ENCODE results near the gene GALNT4.
A peak's percentile ranks its signal among the peaks of the same experiment; 100 is the strongest.

The GALNT4 gene

GRCh38 chr12:89524541-89525304 is at the start of gene GALNT4:
Gene GALNT4 (minus strand): TSS chr12:89524796. CDS start chr12:89524549, 247 bp downstream.
- peak; percentile 55 to 56 for DNase-seq (ENCODE audit: low spot score in 2 of 2)
- H3K4me3 Mint-ChIP-seq, result peak within 1 kb of the TSS; percentile 90
- no peaks in the 10 kb centered on the region for H3K27me3 Mint-ChIP-seq
- H3K36me3 Mint-ChIP-seq (ENCODE audit: insufficient read depth), result peaks cover 29% of the 10 kb centered on the region
- peaks cover 52% of the 10 kb centered on the region for H3K4me1 Mint-ChIP-seq
- H3K9me3 Mint-ChIP-seq, result no peaks in the 10 kb centered on the region
- ATAC-seq (replicated peaks; ENCODE audit: extremely low read depth, poor library complexity, severe bottlenecking), result peak; percentile 47
- peak within 1 kb of the TSS; percentile 90 for H3K27ac Mint-ChIP-seq (ENCODE audit: low read depth)

- Mint-ChIP-seq H3K4me1 (no peaks in the 10 kb centered on the region), H3K9me3 (no peaks in the 10 kb centered on the region), H3K27me3 (no peaks in the 10 kb centered on the region), H3K27ac (ENCODE audit: low read depth) (no peak overlapping the region), H3K4me3 (no peak overlapping the region), H3K36me3 (ENCODE audit: insufficient read depth) (peaks cover 4% of the 10 kb centered on the region)
- ATAC-seq (replicated peaks; ENCODE audit: extremely low read depth, poor library complexity, severe bottlenecking), result no peak
- DNase-seq (ENCODE audit: low spot score in 2 of 2), result no peak
These were observed 48.6 kb upstream of the GALNT4 start for GRCh38 chr12:89573051-89573810.

- no peak for DNase-seq (ENCODE audit: low spot score in 2 of 2)
These were observed 47.0 kb upstream of the GALNT4 start for GRCh38 chr12:89571491-89572195.

GRCh38 chr12:89568484-89568883 is 43.9 kb upstream of the GALNT4 start:
- Mint-ChIP-seq H3K9me3 (no peaks in the 10 kb centered on the region), H3K27ac (ENCODE audit: low read depth) (no peak overlapping the region), H3K36me3 (ENCODE audit: insufficient read depth) (peaks cover 4% of the 10 kb centered on the region), H3K4me1 (no peaks in the 10 kb centered on the region), H3K4me3 (no peak overlapping the region), H3K27me3 (no peaks in the 10 kb centered on the region)
- no peak for DNase-seq (ENCODE audit: low spot score in 2 of 2)
- ATAC-seq (replicated peaks; ENCODE audit: extremely low read depth, poor library complexity, severe bottlenecking), result no peak

More at GRCh38 chr12:89571491-89572195, 47.0 kb upstream of the GALNT4 start:
- Mint-ChIP-seq H3K27ac (ENCODE audit: low read depth) (no peak overlapping the region), H3K9me3 (no peaks in the 10 kb centered on the region), H3K4me3 (no peak overlapping the region), H3K27me3 (no peaks in the 10 kb centered on the region), H3K36me3 (ENCODE audit: insufficient read depth) (peaks cover 4% of the 10 kb centered on the region), H3K4me1 (no peaks in the 10 kb centered on the region)
- no peak for ATAC-seq (replicated peaks; ENCODE audit: extremely low read depth, poor library complexity, severe bottlenecking)

- peaks cover 3% of the 10 kb centered on the region for H3K4me1 Mint-ChIP-seq
- no peak overlapping the region for H3K27ac Mint-ChIP-seq (ENCODE audit: low read depth)
- peaks cover 4% of the 10 kb centered on the region for H3K36me3 Mint-ChIP-seq (ENCODE audit: insufficient read depth)
- no peak overlapping the region for H3K4me3 Mint-ChIP-seq
- H3K9me3 Mint-ChIP-seq, result no peaks in the 10 kb centered on the region
- no peak for DNase-seq (ENCODE audit: low spot score in 2 of 2)
- no peaks in the 10 kb centered on the region for H3K27me3 Mint-ChIP-seq
- ATAC-seq (replicated peaks; ENCODE audit: extremely low read depth, poor library complexity, severe bottlenecking), result no peak
These were observed 43.2 kb upstream of the GALNT4 start for GRCh38 chr12:89567691-89568239.

- H3K36me3 Mint-ChIP-seq (ENCODE audit: insufficient read depth), result peaks cover under 1% of the 10 kb centered on the region
- DNase-seq (ENCODE audit: low spot score in 2 of 2) (no peak), ATAC-seq (replicated peaks; ENCODE audit: extremely low read depth, poor library complexity, severe bottlenecking) (no peak)
- H3K27me3 Mint-ChIP-seq, result no peaks in the 10 kb centered on the region
- no peak overlapping the region for H3K27ac Mint-ChIP-seq (ENCODE audit: low read depth)
- H3K9me3 Mint-ChIP-seq, result no peaks in the 10 kb centered on the region
- peaks cover 5% of the 10 kb centered on the region for H3K4me1 Mint-ChIP-seq
- H3K4me3 Mint-ChIP-seq, result no peak overlapping the region
These were observed 42.0 kb upstream of the GALNT4 start for GRCh38 chr12:89566615-89567014.

- DNase-seq (ENCODE audit: low spot score in 2 of 2) (no peak), ATAC-seq (replicated peaks; ENCODE audit: extremely low read depth, poor library complexity, severe bottlenecking) (no peak)
- no peak overlapping the region for H3K4me3 Mint-ChIP-seq
- no peaks in the 10 kb centered on the region for H3K27me3 Mint-ChIP-seq
- H3K27ac Mint-ChIP-seq (ENCODE audit: low read depth), result no peak overlapping the region
- H3K36me3 Mint-ChIP-seq (ENCODE audit: insufficient read depth), result no peaks in the 10 kb centered on the region
- no peaks in the 10 kb centered on the region for H3K9me3 Mint-ChIP-seq
- peaks cover 5% of the 10 kb centered on the region for H3K4me1 Mint-ChIP-seq
These were observed 40.4 kb upstream of the GALNT4 start for GRCh38 chr12:89565002-89565401.

GRCh38 chr12:89559753-89560152 is 35.2 kb upstream of the GALNT4 start:
- Mint-ChIP-seq H3K4me1 (peaks cover 5% of the 10 kb centered on the region), H3K9me3 (no peaks in the 10 kb centered on the region), H3K4me3 (no peak overlapping the region), H3K27me3 (peaks cover 6% of the 10 kb centered on the region), H3K36me3 (ENCODE audit: insufficient read depth) (peaks cover 6% of the 10 kb centered on the region), H3K27ac (ENCODE audit: low read depth) (no peak overlapping the region)
- ATAC-seq (replicated peaks; ENCODE audit: extremely low read depth, poor library complexity, severe bottlenecking) (no peak), DNase-seq (ENCODE audit: low spot score in 2 of 2) (no peak)

GRCh38 chr12:89556976-89557375 is 32.4 kb upstream of the GALNT4 start:
- Mint-ChIP-seq H3K4me3 (no peak overlapping the region), H3K9me3 (no peaks in the 10 kb centered on the region), H3K4me1 (no peaks in the 10 kb centered on the region), H3K27ac (ENCODE audit: low read depth) (no peak overlapping the region), H3K36me3 (ENCODE audit: insufficient read depth) (peaks cover 6% of the 10 kb centered on the region), H3K27me3 (peaks cover 6% of the 10 kb centered on the region)
- DNase-seq (ENCODE audit: low spot score in 2 of 2), result no peak
- no peak for ATAC-seq (replicated peaks; ENCODE audit: extremely low read depth, poor library complexity, severe bottlenecking)

GRCh38 chr12:89552376-89552775 is 27.8 kb upstream of the GALNT4 start:
- no peaks in the 10 kb centered on the region for H3K9me3 Mint-ChIP-seq
- no peak for DNase-seq (ENCODE audit: low spot score in 2 of 2)
- ATAC-seq (replicated peaks; ENCODE audit: extremely low read depth, poor library complexity, severe bottlenecking), result no peak
- peaks cover 6% of the 10 kb centered on the region for H3K27me3 Mint-ChIP-seq
- no peak overlapping the region for H3K4me3 Mint-ChIP-seq
- H3K27ac Mint-ChIP-seq (ENCODE audit: low read depth), result no peak overlapping the region
- no peaks in the 10 kb centered on the region for H3K4me1 Mint-ChIP-seq
- peaks cover under 1% of the 10 kb centered on the region for H3K36me3 Mint-ChIP-seq (ENCODE audit: insufficient read depth)

GRCh38 chr12:89551747-89552146 is 27.2 kb upstream of the GALNT4 start:
- H3K27ac Mint-ChIP-seq (ENCODE audit: low read depth), result no peak overlapping the region
- H3K4me3 Mint-ChIP-seq, result no peak overlapping the region
- no peaks in the 10 kb centered on the region for H3K9me3 Mint-ChIP-seq

GRCh38 chr12:89547101-89547500 is 22.5 kb upstream of the GALNT4 start:
- no peak overlapping the region for H3K4me3 Mint-ChIP-seq
- no peaks in the 10 kb centered on the region for H3K9me3 Mint-ChIP-seq
- ATAC-seq (replicated peaks; ENCODE audit: extremely low read depth, poor library complexity, severe bottlenecking) (no peak), DNase-seq (ENCODE audit: low spot score in 2 of 2) (no peak)
- H3K4me1 Mint-ChIP-seq, result peaks cover 11% of the 10 kb centered on the region
- no peaks in the 10 kb centered on the region for H3K36me3 Mint-ChIP-seq (ENCODE audit: insufficient read depth)
- H3K27me3 Mint-ChIP-seq, result no peaks in the 10 kb centered on the region
- H3K27ac Mint-ChIP-seq (ENCODE audit: low read depth), result no peak overlapping the region

More at GRCh38 chr12:89551747-89552146, 27.2 kb upstream of the GALNT4 start:
- Mint-ChIP-seq H3K36me3 (ENCODE audit: insufficient read depth) (no peaks in the 10 kb centered on the region), H3K27me3 (peaks cover 6% of the 10 kb centered on the region), H3K4me1 (no peaks in the 10 kb centered on the region)
- no peak for DNase-seq (ENCODE audit: low spot score in 2 of 2)
- no peak for ATAC-seq (replicated peaks; ENCODE audit: extremely low read depth, poor library complexity, severe bottlenecking)
